ENCODE data around the gene KRTAP10-9. TPM values are rescaled to one million over a fixed set of nuclear protein-coding genes. Genes with fewer than 3 reads are reported as not detected.
"Not testable (repeated sequence)": the region's sequence is repeated elsewhere in the genome, so short reads cannot be mapped to it uniquely, and the experiment has no call there.

KRTAP10-9 gene
- total RNA-seq, 2 experiments from 2014 or later = not detected

DNA sequence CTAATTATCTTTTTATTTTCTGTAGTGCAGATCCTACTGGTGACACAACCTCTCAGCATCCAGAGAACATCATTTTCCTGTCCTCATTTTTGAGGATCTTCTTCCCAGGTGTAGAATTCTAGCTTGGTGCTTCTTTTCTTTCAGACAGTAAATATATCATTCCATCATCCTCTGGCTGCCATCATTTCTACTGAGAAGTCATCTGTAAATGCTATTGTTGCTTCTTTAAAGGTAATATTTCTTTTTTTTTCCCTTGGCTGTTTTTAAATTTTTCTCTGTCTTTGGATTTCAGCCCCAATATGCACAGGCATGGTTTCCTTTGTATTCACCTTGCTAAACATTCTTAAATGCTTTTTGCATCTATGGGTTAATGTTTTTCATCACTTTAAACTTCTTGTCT is 3.3 kb upstream of the KRTAP10-9 start:
- Mint-ChIP-seq H3K36me3 (peaks cover 29% of the 10 kb centered on the region), H3K4me3 (no peak overlapping the region), H3K27ac (no peak overlapping the region), H3K27me3 (no peaks in the 10 kb centered on the region), H3K4me1 (ENCODE audit: low read depth) (peaks cover 20% of the 10 kb centered on the region), H3K9me3 (peaks cover 38% of the 10 kb centered on the region)
- no peak for DNase-seq
- POLR2A ChIA-PET = no interaction called here
- intact Hi-C loops (cut with micrococcal nuclease) = no loop called here
- CTCF ChIA-PET = no interaction called here

GRCh38 chr21:44625756-44626155 is 1.1 kb upstream of the KRTAP10-9 start:
- POLR2A ChIA-PET = no interaction called here
- no peak for DNase-seq
- intact Hi-C loops (cut with micrococcal nuclease) = no loop called here
- Mint-ChIP-seq H3K4me3 (no peak overlapping the region), H3K36me3 (peaks cover 12% of the 10 kb centered on the region), H3K4me1 (ENCODE audit: low read depth) (peaks cover 18% of the 10 kb centered on the region), H3K9me3 (peaks cover 31% of the 10 kb centered on the region), H3K27ac (no peak overlapping the region), H3K27me3 (no peaks in the 10 kb centered on the region)
- CTCF ChIA-PET = no interaction called here

- Mint-ChIP-seq H3K4me1 (ENCODE audit: low read depth) (peaks cover 18% of the 10 kb centered on the region), H3K4me3 (no peak overlapping the region), H3K27me3 (no peaks in the 10 kb centered on the region), H3K9me3 (peaks cover 34% of the 10 kb centered on the region), H3K36me3 (peaks cover 15% of the 10 kb centered on the region), H3K27ac (no peak overlapping the region)
- no peak for DNase-seq
- intact Hi-C loops (cut with micrococcal nuclease) = no loop called here
- POLR2A ChIA-PET = no interaction called here
- CTCF ChIA-PET = no interaction called here
These were observed 631 bp upstream of the KRTAP10-9 start for GRCh38 chr21:44626262-44626661.

- H3K27ac Mint-ChIP-seq; H3K27me3 Mint-ChIP-seq; DNase-seq; H3K4me3 Mint-ChIP-seq; POLR2A ChIA-PET; CTCF ChIA-PET; intact Hi-C loops (cut with micrococcal nuclease): not testable (repeated sequence)
- Mint-ChIP-seq H3K36me3 (peaks cover 21% of the 10 kb centered on the region), H3K4me1 (ENCODE audit: low read depth) (peaks cover 18% of the 10 kb centered on the region), H3K9me3 (peaks cover 44% of the 10 kb centered on the region)
These were observed 409 bp downstream of the KRTAP10-9 start for GRCh38 chr21:44627181-44627822.

GRCh38 chr21:44627831-44628233 is 939 bp downstream of the KRTAP10-9 start:
- H3K27me3 Mint-ChIP-seq; H3K27ac Mint-ChIP-seq; POLR2A ChIA-PET; CTCF ChIA-PET; intact Hi-C loops (cut with micrococcal nuclease); H3K4me3 Mint-ChIP-seq; DNase-seq: not testable (repeated sequence)
- H3K9me3 Mint-ChIP-seq = peaks cover 47% of the 10 kb centered on the region
- peaks cover 21% of the 10 kb centered on the region for H3K36me3 Mint-ChIP-seq
- H3K4me1 Mint-ChIP-seq (ENCODE audit: low read depth) = peaks cover 18% of the 10 kb centered on the region

DNA sequence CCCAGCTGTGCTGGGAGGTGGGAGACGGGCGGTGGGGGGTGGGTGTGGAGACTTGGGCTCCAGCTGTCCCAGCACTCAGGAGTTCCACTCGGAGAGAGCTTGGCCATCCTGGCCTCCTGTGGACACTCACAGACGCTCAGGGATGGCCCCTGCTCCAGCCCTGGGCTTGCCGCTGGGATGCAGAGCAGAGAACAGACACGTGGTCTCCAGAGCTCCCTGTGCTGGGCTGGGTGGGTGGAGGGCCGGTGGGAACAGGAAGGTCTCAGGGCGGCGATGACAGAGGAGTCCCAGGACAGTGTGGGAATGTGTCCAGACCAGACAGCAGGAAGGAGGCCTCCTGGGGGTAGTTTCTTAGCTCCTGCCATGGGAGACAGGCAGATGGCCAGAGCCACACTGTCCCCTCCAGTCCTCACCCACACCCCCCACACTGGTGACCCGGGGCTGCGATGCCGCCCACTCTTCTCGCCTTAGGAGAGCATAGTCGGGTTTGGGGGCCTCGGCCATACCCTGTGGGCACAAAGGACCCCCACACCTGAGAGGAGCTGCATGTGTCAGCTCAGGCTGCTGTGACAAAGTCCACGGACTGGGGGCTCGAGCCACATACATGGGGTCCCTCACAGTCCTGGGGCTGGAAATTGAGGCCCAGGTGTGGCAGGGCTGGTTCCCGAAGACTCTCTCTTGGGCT is 2.0 kb downstream of the KRTAP10-9 start:
- H3K4me3 Mint-ChIP-seq = no peak overlapping the region
- peaks cover 18% of the 10 kb centered on the region for H3K4me1 Mint-ChIP-seq (ENCODE audit: low read depth)
- intact Hi-C loops (cut with micrococcal nuclease) = no loop called here
- H3K27ac Mint-ChIP-seq = no peak overlapping the region
- ChIA-PET CTCF (no interaction called here), POLR2A (no interaction called here)
- no peak for DNase-seq
- peaks cover 17% of the 10 kb centered on the region for H3K36me3 Mint-ChIP-seq
- H3K27me3 Mint-ChIP-seq = no peaks in the 10 kb centered on the region
- peaks cover 46% of the 10 kb centered on the region for H3K9me3 Mint-ChIP-seq

DNA sequence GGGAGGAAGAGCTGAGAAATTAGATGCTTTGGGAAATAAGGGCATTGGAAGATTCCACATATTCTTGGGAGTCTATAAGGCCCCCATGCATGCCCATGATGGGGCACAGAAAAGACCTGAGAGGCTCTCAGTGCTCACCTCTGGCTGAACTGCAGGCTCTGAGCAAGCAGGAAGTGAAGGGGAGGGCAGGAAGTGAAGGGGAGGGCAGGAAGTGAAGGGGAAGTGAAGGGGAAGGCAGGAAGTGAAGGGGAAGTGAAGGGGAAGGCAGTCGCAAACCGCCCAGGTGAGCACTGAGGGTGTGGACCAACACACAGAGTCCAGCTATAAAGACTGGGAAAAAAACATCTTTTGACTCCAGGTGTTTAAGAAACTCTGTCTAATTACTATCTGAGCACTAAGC is 3.5 kb downstream of the KRTAP10-9 start:
- CTCF ChIA-PET = no interaction called here
- intact Hi-C loops (cut with micrococcal nuclease) = no loop called here
- peaks cover 34% of the 10 kb centered on the region for H3K9me3 Mint-ChIP-seq
- peaks cover 12% of the 10 kb centered on the region for H3K36me3 Mint-ChIP-seq
- no peak overlapping the region for H3K4me3 Mint-ChIP-seq
- H3K27ac Mint-ChIP-seq = no peak overlapping the region
- peaks cover 18% of the 10 kb centered on the region for H3K4me1 Mint-ChIP-seq (ENCODE audit: low read depth)
- DNase-seq = no peak
- H3K27me3 Mint-ChIP-seq = no peaks in the 10 kb centered on the region
- POLR2A ChIA-PET = no interaction called here

GRCh38 chr21:44632067-44632466 is 5.2 kb downstream of the KRTAP10-9 start:
- CTCF ChIA-PET = no interaction called here
- H3K36me3 Mint-ChIP-seq = peaks cover 12% of the 10 kb centered on the region
- intact Hi-C loops (cut with micrococcal nuclease) = no loop called here

GRCh38 chr21:44636209-44637017 is 9.5 kb downstream of the KRTAP10-9 start:
- ChIA-PET POLR2A (no interaction called here), CTCF (no interaction called here)
- H3K4me1 Mint-ChIP-seq (ENCODE audit: low read depth) = no peaks in the 10 kb centered on the region
- no peak for DNase-seq
- no peak overlapping the region for H3K27ac Mint-ChIP-seq
- H3K27me3 Mint-ChIP-seq = peaks cover 5% of the 10 kb centered on the region
- H3K9me3 Mint-ChIP-seq = peaks cover 29% of the 10 kb centered on the region
- peaks cover 9% of the 10 kb centered on the region for H3K36me3 Mint-ChIP-seq
- H3K4me3 Mint-ChIP-seq = no peak overlapping the region
- intact Hi-C loops (cut with micrococcal nuclease) = no loop called here

More at GRCh38 chr21:44632067-44632466, 5.2 kb downstream of the KRTAP10-9 start:
- no peaks in the 10 kb centered on the region for H3K27me3 Mint-ChIP-seq
- DNase-seq = no peak
- POLR2A ChIA-PET = no interaction called here
- peaks cover 18% of the 10 kb centered on the region for H3K4me1 Mint-ChIP-seq (ENCODE audit: low read depth)
- no peak overlapping the region for H3K27ac Mint-ChIP-seq
- H3K4me3 Mint-ChIP-seq = no peak overlapping the region
- peaks cover 34% of the 10 kb centered on the region for H3K9me3 Mint-ChIP-seq

DNA sequence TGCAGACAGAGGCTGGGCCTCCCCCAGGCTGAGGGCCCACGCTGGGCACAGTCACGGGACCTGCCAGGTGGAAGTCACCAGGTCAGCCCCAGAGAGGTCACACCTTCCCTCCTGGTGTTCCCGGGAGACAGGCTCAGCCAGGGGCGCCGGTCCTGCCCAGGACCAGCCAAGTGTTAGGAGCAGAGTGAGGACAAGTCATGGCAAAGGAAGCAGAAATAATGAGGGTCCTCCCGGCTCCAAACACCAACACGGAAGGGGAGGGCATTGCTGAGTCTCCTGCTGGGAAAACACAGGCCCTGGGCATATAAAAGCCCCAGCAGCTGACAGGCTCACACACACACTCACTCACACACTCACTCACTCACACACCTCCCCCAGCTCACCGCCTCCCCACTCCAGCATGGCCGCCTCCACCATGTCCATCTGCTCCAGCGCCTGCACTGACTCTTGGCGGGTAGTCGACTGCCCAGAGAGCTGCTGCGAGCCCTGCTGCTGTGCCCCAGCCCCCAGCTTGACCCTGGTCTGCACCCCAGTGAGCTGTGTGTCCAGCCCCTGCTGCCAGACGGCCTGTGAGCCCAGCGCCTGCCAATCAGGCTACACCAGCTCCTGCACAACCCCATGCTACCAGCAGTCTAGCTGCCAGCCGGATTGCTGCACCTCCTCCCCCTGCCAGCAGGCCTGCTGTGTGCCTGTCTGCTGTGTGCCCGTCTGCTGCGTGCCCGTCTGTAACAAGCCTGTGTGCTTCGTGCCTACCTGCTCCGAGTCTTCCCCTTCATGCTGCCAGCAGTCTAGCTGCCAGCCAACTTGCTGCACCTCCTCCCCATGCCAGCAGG is 10.3 kb downstream of the KRTAP10-9 start, which contains the start of gene KRTAP10-10:
KRTAP10-10 (plus strand) TSS at position 339 of the 833 bp plus-strand sequence; CDS start at position 401, 62 bp downstream.
- Mint-ChIP-seq H3K27ac (no peak within 1 kb of the TSS), H3K4me1 (ENCODE audit: low read depth) (no peaks in the 10 kb centered on the region), H3K36me3 (peaks cover 6% of the 10 kb centered on the region), H3K27me3 (peaks cover 5% of the 10 kb centered on the region), H3K4me3 (no peak within 1 kb of the TSS), H3K9me3 (peaks cover 25% of the 10 kb centered on the region)
- CTCF ChIA-PET = no interaction called here
- intact Hi-C loops (cut with micrococcal nuclease) = no loop called here
- no peak for DNase-seq
- POLR2A ChIA-PET = no interaction called here

GRCh38 chr21:44637851-44638348 is 11.0 kb downstream of the KRTAP10-9 start:
- H3K9me3 Mint-ChIP-seq = peaks cover 22% of the 10 kb centered on the region
- POLR2A ChIA-PET; CTCF ChIA-PET; H3K36me3 Mint-ChIP-seq; H3K27ac Mint-ChIP-seq; H3K4me3 Mint-ChIP-seq; intact Hi-C loops (cut with micrococcal nuclease); DNase-seq; H3K27me3 Mint-ChIP-seq; H3K4me1 Mint-ChIP-seq (ENCODE audit: low read depth): not testable (repeated sequence)

Measured in activated CD4-positive, alpha-beta memory T cell treated with anti-CD3 and anti-CD28 coated beads for 36 hours (primary cell).